GM21390 (cell line): Measurements from ENCODE around the gene PAPPA2.
"Not testable (repeated sequence)": the region's sequence is repeated elsewhere in the genome, so short reads cannot be mapped to it uniquely, and the experiment has no call there.

Experiments
- ATAC-seq: cut with Tn5 transposase; IDR thresholded peaks from one replicate; pipeline ENCODE4 v1.9.1; 2021; ENCODE audit not compliant: unreplicated experiment

Gene PAPPA2, protein sequence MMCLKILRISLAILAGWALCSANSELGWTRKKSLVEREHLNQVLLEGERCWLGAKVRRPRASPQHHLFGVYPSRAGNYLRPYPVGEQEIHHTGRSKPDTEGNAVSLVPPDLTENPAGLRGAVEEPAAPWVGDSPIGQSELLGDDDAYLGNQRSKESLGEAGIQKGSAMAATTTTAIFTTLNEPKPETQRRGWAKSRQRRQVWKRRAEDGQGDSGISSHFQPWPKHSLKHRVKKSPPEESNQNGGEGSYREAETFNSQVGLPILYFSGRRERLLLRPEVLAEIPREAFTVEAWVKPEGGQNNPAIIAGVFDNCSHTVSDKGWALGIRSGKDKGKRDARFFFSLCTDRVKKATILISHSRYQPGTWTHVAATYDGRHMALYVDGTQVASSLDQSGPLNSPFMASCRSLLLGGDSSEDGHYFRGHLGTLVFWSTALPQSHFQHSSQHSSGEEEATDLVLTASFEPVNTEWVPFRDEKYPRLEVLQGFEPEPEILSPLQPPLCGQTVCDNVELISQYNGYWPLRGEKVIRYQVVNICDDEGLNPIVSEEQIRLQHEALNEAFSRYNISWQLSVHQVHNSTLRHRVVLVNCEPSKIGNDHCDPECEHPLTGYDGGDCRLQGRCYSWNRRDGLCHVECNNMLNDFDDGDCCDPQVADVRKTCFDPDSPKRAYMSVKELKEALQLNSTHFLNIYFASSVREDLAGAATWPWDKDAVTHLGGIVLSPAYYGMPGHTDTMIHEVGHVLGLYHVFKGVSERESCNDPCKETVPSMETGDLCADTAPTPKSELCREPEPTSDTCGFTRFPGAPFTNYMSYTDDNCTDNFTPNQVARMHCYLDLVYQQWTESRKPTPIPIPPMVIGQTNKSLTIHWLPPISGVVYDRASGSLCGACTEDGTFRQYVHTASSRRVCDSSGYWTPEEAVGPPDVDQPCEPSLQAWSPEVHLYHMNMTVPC (N-terminal part only)

DNA sequence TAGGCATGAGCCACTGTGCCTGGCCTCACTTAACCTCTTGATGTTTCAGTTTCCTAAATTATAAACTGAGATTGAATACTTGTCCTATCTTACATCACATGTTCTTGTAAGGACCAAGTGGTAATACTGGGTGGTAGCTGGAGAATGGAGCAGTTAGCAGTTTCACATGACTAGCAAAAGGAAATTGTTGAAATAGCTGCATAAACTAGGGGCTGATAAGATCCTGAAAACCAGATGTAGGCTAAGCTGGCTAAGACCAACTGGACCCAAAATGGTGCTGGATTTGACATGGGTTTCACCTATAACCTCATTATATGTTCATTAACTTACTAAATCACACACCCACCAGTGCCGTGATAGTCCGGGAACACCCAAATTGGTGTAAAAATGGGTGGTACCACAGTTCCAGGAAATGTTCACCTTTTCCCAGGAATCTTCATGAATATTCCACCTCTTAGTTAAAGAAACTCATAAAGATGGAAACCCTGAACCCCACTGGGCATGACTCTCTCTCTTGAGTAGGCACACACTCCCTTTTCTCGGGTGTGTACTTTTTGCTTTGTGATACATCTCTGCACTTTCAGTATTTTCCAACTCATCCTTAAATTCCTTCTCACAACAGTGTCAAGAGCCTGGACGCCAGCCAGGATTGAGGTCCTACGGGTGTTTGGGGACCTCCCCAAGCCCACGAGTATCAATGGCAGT, at the start of gene PAPPA2:
Gene PAPPA2 (plus strand): TSS at position 502 of the 705 bp plus-strand sequence. CDS start 93,148 bp downstream, outside the sequence.
- no peak for ATAC-seq

DNA sequence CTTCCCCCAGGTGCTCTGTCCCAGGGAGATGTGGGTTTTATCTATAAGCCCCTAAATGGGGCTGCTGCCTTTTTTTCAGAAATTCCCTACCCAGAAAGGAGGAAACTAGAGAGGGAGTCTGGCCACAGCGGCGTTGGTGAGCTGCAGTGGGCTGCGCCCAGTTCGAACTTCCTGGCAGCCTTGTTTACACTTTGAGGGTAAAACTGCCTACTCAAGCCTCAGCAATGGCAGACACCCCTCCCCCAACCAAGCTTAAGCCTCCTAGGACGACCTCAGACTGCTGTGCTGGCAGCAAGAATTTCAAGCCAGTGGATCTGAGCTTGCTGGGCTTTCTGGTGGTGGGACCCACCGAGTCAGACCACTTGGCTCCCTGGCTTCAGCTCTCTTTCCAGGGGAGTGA, 46.2 kb upstream of the PAPPA2 start:
- ATAC-seq, result no peak

DNA sequence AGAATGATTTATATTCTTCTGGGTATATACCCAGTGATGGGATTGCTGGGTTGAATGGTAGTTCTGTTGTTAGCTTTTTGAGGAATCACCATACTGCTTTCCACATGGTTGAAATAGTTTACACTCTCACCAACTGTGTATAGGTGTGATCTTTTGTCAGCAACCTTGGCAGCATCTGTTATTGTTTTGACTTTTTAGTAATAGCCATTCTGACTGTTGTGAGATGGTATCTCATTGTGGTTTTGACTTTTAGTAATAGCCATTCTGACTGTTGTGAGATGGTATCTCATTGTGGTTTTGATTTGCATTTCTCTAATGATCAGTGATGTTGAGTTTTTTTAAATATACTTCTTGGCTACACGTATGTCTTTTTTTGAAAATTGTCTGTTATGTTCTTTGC, 43.4 kb upstream of the PAPPA2 start:
- ATAC-seq, result not testable (repeated sequence)

DNA sequence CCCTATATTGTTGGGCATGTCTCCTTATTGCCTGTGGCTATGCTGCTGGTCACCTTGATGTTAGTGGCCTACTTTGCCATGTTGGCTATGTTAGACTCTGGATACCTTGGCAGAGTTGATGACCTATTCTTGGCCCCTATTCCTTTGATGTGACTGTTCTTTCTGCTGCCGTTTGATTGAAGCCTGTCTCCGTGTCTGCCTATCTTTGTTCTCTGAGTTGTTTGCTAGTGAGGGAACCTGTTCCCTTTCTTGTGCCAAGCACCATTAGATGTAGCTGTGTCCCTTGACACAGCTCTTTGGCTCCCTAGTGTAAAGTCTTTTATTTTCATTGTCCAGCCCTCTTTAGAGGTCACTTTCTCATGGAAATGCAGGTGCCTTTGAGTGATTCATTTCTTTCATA, 28.7 kb upstream of the PAPPA2 start:
- no peak for ATAC-seq

DNA sequence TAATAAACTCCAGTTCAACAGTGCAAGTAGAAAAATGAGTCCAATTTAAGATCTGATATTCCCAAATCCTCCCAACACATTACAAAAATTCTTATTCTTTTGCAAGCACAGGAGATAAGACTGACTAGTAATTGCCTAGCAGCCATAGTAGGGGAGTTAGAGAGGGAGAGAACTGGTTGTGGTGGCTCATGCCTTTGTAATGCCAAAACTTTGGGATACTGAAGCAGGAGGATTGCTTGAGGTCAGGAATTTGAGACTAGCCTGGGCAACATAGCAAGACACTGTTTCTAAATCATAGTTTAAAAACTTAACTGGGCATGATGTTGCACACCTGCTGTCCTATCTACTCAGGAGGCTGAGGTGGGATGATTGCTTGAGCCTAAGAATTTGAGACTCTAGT, 26.7 kb upstream of the PAPPA2 start:
- ATAC-seq, result no peak

DNA sequence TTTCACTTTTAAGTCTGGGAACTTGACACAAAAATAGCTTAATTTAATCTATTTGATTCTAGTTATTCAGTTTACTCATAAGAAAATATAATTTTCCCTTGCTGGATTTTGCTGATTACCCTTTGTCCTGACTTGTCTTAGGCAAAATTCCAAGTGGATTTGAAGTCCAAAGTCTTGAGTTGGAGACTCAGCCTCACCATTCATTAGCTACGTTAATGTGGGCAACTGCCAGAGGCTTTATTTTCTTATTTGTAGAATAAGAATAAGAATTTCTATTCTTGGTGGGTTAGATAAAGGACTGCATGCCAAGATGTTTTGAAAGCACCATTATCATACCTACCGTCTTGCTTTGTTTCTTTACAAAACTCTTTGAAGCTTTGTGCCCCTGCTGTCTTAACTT, 22.8 kb upstream of the PAPPA2 start:
- no peak for ATAC-seq

DNA sequence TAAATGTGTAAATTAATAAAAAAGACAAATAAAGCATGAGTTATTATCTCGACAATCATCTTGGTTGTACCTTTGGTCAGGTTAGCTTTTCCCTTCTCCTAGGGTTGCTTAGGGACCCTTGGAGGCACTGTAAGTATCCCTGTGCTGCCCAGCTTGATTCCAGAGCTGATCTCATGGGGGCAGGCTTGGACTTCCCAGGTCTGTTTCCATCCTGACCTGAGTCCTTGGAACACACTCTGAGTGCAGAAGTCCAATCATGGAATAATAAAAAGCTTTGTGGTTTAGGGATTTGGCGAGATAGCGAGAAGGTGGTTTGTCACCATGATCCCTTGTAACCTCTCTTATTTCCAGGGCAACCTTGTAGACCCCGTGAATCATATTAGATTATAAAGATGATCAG, 18.7 kb upstream of the PAPPA2 start:
- no peak for ATAC-seq

DNA sequence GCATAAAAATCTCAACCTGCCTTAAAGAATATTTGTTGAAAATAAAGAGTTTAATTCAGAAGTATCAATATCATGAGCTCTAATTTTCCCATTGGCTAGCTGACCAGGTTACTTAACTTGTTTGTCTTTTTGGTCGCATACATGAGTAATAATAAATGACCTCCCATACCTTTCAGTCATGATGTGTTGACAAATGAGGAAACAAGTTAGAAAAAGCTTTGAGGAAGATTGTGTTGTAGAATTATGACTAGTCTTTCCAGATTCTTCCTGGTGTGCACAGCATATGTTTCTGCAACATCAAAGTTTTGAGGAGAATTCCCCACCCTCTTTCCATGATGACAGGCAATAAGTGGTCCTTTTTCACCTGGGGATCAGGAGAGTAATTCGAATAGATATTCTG, 17.6 kb upstream of the PAPPA2 start:
- no peak for ATAC-seq

DNA sequence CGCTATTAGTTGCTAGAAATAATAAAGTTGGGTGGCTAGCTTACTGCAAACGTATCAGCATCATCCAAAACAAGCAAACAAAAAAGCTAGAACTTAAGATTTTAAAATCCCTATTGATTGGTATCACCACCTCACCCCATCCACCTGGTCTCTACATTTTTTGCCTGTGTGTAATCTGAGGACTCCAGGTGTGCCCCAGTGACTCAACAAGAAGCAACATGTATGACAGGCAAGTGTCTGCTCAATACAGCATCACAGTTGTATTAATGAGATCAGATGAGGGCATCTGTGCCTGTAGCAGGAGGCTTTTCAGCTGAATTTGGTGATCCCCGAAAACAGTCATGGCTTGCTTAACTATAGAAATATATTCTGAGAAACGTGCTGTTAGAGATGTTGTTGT, 14.6 kb upstream of the PAPPA2 start:
- no peak for ATAC-seq

DNA sequence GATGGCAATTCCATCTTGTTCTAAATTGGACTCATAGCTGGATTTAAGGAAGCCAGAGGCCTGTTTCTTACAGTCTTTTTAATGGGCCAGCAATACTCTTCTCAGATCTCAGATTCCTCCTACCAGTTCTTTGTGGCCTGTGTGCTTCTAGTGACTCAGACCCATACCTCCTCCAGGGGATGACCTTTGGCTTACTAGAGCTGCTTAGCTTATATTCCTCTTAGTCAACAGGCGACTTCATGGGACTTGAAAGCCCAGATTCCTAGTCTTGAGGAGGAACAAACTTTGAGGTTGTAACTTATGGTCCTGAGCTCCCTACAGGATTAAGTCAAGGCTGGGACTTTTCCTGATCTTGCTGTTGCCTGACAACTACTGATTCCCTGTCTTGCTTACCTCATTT, 12.4 kb upstream of the PAPPA2 start:
- no peak for ATAC-seq

DNA sequence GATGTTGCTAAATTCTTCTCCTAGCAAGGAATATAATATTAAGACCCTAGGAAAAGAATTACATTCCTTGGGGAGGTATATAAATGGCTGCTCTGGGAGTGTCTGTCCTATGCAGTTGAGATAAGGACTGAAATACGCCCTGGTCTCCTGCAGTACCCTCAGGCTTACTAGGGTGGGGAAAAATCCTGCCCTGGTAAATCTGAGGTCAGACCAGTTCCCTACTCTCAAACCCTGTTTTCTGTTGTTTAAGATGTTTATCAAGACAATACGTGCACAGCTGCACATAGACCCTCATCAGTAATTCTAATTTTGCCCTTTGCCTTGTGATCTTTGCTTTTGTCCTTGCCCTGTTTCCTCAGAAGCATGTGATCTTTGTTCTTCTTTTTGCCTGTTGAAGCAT, 11.2 kb upstream of the PAPPA2 start:
- ATAC-seq, result not testable (repeated sequence)

DNA sequence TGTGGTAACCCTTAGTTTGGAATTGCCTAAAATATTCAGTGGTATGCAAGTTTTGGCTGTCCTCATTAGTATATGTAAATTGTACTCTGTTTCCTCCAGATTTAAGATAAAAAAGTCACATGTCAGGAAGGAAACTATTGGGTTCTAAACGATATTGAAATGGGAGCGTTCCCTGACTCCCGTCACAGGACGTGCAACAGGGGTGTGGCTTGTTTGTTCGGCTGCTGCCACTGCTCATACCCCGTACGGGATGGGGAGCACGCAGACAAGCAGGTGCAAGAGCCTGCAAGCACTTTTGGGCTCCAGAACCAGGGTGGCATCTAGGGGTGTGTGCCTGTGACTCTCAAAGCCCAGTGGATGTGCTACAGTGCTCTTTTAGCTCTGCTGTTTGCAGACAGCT, 6.2 kb upstream of the PAPPA2 start:
- no peak for ATAC-seq

DNA sequence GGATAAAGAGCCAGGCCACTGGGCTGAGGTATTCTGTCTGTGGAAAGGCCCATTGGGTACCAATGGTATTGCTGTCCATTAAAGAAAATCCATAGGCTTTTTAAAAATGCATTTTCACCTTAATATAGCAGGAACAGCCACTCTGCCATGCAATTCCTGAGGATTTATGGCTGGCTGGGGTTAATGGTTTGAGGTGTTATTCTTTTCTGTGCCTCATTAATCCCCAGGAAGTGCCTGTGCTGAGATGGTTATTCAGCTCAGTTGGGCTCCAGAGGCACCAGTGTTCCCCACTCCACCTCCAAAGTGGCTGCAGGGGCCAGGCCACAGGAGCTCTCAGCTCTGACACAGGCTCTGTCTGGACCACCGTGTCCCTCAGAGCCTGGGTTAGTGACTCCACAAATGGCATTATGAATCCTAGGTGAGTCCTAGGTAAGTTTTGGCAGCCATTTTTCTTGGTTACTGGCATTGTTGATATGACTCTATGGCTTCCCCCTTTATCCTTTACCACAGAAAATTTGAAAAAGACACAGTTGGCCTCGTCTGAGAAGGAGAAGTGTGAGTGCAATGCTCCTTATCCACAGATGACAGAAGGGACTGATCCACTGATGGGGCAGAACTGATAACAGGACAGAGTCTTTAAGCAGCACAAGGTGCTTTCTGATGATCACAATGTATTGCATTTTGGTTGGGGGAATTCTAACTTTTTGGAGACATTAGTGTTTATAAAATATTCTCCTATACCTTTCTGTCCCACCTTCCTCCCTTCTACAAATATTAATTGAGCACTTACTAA, 2.2 kb upstream of the PAPPA2 start:
- ATAC-seq, result no peak

DNA sequence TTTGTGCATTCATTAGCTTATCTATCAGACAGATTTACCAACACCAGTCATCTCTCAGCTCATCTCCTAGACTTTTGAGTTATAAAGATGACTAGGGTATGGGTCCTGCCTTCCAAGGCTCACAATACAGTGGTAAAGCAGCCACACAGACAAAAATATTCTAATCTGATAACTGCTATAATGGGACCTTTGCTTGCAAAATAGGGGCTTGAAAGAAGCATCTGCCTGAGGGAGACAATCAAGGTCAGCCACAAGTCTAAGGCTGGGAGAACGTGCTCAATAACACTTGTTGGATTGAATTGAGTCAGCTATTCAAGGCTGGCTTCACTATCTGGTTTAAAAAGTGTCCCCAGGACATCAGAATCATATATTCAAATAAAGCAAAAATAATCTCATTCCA, 1.4 kb upstream of the PAPPA2 start:
- no peak for ATAC-seq

DNA sequence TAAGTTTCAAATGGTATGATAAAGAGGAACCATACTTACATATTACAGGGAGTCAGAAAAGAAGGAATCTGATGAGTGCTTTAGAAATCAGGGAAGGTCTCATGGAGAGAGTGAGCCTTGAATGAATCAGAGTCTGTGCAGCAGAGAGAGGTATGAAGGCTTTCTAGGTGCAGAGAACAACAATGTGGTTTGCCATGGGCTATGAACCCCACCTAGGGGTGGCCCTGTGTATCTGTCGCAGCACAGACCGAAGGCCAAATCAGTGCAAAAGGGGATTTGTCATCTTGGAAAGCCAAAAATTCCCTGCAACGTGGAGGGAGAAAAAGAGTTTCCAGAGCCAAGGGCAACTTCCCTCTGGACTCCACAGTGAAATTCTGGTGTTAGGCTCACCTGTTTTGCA, 3.5 kb downstream of the PAPPA2 start:
- ATAC-seq, result no peak

DNA sequence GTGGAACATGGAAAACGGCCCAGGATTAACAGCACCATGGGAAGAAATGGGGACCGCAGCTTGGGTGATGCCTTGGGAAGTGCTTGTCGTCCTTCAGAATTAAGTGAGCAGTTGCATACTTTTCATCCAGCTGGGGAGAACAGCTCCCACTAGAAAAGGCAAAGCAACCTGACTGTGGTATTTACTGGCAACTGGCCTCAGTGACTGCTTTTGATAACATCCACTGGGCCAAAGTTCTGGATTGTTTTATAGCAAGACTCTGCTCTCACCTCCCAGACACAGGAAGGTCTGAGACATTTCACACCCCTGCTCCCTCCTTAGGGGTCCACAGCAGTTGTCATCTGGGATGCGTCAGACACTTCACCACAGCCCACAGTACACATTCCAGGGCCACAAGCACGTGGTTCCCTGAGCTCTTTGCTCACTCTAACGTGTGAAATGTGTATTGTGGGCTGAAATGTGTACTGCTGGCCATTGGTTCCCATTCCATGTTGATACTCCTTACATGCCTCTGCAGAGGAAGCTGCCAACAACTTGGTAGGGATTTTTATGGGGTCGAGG, 6.6 kb downstream of the PAPPA2 start:
- ATAC-seq, result no peak

DNA sequence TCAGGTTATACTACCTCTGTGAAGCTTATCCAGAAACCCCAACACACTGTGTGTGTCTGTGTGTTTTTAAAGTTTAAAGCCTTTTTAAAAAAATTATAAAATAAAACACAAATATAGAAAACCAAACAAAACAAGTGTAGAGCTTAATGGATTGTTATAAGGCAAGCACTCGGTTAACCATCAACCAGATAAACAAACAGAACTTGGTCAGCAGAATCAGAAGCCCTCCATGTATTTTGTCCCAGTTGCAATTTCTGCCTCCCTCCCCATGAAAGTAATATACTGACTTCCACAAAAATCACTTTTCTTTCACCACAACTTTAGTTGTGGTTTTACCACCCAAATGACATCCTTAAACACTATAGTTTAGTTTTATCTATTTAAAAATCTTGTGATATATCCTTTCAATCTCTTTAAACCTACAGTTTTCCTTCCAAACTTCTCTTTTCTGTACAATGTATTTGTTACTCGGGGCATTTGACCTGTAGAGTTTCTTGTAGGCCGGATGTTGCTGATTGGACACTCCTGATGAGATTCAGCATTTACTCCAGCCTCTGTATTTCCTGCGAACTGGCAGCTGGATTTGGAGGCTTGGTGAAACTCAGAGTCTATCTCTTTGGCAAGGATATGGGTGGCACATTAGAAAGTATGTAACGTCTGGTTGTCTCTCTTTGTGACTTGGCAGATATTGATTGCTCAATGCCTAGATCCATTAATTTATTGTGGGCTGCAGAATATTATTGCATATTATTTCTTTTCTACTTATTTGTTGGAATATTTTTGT, 8.6 kb downstream of the PAPPA2 start:
- ATAC-seq, result no peak

DNA sequence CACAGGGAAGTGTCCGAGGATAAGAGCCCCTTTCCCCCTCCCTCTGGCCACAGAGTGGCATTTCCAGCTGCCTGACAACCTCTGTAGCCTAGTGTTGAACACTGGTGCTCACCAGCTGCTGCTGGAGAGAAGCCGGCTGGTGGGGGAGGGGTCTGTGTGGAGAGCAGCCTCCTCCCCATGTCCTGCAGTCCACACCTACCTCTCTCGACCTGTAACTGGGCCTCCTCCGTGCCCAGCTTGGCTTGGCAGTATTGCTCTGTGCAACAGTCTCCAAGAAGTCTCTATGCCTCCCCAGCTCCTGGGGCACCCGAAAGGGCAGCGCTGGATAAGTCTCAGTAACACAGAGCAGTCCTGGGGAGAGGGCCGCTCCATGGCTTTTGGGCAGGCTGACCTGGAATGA, 17.0 kb downstream of the PAPPA2 start:
- ATAC-seq, result no peak

DNA sequence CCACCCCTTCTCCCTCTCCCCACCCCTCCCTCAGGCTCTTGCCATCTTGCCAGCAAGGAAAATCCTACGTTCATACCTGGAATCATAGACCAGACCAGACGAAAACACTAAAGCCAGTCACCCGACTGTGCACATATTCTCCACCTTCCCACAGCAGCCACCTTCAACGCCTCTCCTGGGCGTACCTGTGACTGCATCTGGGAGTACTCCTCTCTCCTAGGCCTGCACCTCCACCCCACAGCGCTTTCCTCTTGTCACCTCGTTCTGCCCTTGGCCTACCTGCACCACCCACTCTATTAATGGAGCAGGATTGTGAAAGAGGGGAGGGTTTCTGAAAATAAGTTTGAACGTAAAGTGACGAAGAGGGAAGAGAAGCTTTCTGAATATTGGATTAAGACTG, 17.8 kb downstream of the PAPPA2 start:
- ATAC-seq, result no peak

DNA sequence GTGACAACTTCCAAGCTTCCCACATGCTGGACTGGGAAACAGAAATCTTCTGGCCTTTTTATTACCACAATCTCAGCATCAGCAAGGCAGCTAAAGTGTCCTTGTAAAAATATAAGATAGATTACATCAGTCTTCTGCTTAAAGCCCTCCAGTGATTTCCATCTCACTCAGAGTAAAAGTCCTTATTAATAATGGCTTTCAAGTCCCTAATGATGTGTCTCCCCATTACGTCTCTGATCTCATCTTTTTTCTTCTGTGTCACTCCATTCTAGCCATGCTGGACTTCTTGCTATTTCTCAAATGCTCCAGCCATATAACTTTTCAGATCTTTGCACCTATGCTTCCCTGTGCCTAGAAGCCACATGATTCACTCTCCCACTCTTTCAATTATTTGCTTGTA, 22.1 kb downstream of the PAPPA2 start:
- no peak for ATAC-seq
